Caco-2 (cell line): ENCODE results near the gene MYH2. TPM values are rescaled to one million over a fixed set of nuclear protein-coding genes. Genes with fewer than 3 reads are reported as not detected.

Source experiments
- BruUV-seq: library from RNA; stranded (reverse); fragments of 400-500 nt; replicated peaks from 2 replicates; lab custom pipeline; 2021; lab: Mats Ljungman, UMichigan
- CTCF ChIA-PET: fragments of 300-600 bp; sonication (Branson Sonifier 250); formaldehyde crosslinking; loops from one replicate; lab custom pipeline; 2022; ENCODE audit warnings: antibody characterized with exemption; lab: Charles Lee
- POLR2A ChIA-PET: fragments of 300-600 bp; sonication (Branson Sonifier 250); formaldehyde crosslinking; loops from one replicate; lab custom pipeline; 2022; ENCODE audit warnings: antibody characterized with exemption; lab: Charles Lee
- DNase-seq, 2 experiments: peaks; one replicate each; pipeline versions ENCODE4 v3.0.0 to v3.0.0-alpha.2; 2020 to 2022
- H3K27me3 ChIP-seq: replicated peaks from 2 replicates; pipeline ENCODE4 v1.6.0; 2011; ENCODE audit warnings: low read length; ENCODE audit not compliant: control insufficient read depth, insufficient read depth
- H3K36me3 ChIP-seq: 2 replicates; pipeline ENCODE4 v1.5.1; 2011; ENCODE audit warnings: low read length; ENCODE audit not compliant: control insufficient read depth, insufficient read depth
- H3K4me1 ChIP-seq: fragments of 250-450 bp; sonication (Bioruptor Pico); 2 replicates; pipeline ENCODE4 v1.5.1; 2020; ENCODE audit warnings: mild to moderate bottlenecking
- H3K4me3 ChIP-seq: 2 replicates; pipeline ENCODE4 v1.5.1; 2011; ENCODE audit warnings: low read depth, mild to moderate bottlenecking, control low read depth, low read length
- H3K9me3 ChIP-seq: fragments of 250-450 bp; sonication (Bioruptor Pico); 2 replicates; pipeline ENCODE4 v1.5.1; 2020; ENCODE audit warnings: mild to moderate bottlenecking, moderate library complexity
- H3K27ac Mint-ChIP-seq: one replicate; pipeline ENCODE4 v1.8.0; 2022; ENCODE audit warnings: mixed read lengths; ENCODE audit not compliant: unreplicated experiment
- H3K27me3 Mint-ChIP-seq: one replicate; pipeline ENCODE4 v1.8.0; 2022; ENCODE audit warnings: mixed read lengths; ENCODE audit not compliant: insufficient read depth, unreplicated experiment
- H3K36me3 Mint-ChIP-seq: one replicate; pipeline ENCODE4 v1.8.0; 2022; ENCODE audit warnings: mild to moderate bottlenecking, mixed read lengths; ENCODE audit not compliant: insufficient read depth, unreplicated experiment
- H3K4me1 Mint-ChIP-seq: one replicate; pipeline ENCODE4 v1.8.0; 2022; ENCODE audit warnings: low read depth, mixed read lengths; ENCODE audit not compliant: unreplicated experiment
- H3K4me3 Mint-ChIP-seq: one replicate; pipeline ENCODE4 v1.8.0; 2022; ENCODE audit warnings: mild to moderate bottlenecking, moderate library complexity, mixed read lengths; ENCODE audit not compliant: unreplicated experiment
- H3K9me3 Mint-ChIP-seq: one replicate; pipeline ENCODE4 v1.8.0; 2022; ENCODE audit warnings: mixed read lengths; ENCODE audit not compliant: unreplicated experiment
- CTCF ChIP-seq, 2 experiments: fragments of 200-600 bp in 1 of 2; IDR thresholded peaks; 1 replicate in 1 of 2; 2 replicates in 1 of 2; pipeline versions ENCODE4 v1.5.1 to v1.8.0; 2011 to 2022; ENCODE audit warnings: antibody characterized with exemption in 1 of 2, control low read depth in 1 of 2, inconsistent platforms in 1 of 2, low read depth in 1 of 2, low read length in 1 of 2, mild to moderate bottlenecking in 1 of 2, moderate library complexity in 1 of 2; ENCODE audit not compliant: insufficient read depth in 1 of 2, severe bottlenecking in 1 of 2, unreplicated experiment in 1 of 2
- intact Hi-C: fragments of 100-400 bp; cut with micrococcal nuclease; formaldehyde crosslinking; loops from one replicate; pipeline ENCODE4 v1.10.0; 2022; ENCODE audit not compliant: unreplicated experiment
- total RNA-seq: library from RNA; stranded (reverse); gene quantifications from 2 replicates; pipeline ENCODE4 v1.2.3, GENCODE V29; 2022

The MYH2 gene
- total RNA-seq, 1 experiment from 2014 or later: not detected

- Mint-ChIP-seq H3K9me3 (no peaks in the 10 kb centered on the region), H3K4me3 (no peak overlapping the region), H3K27ac (no peak overlapping the region), H3K27me3 (peaks cover 9% of the 10 kb centered on the region), H3K4me1 (no peaks in the 10 kb centered on the region), H3K36me3 (no peaks in the 10 kb centered on the region)
- H3K4me3 ChIP-seq: no peak overlapping the region
- TF ChIP-seq CTCF (IDR thresholded peaks at IDR 0.05; ENCODE audit: insufficient read depth in 1 of 2, low read depth in 1 of 2, low read length in 1 of 2, severe bottlenecking in 1 of 2, unreplicated experiment in 1 of 2): no peak
- POLR2A ChIA-PET: no interaction called here
- CTCF ChIA-PET: no interaction called here
- H3K9me3 ChIP-seq: no peaks in the 10 kb centered on the region
- H3K27me3 ChIP-seq: no peaks in the 10 kb centered on the region
- H3K36me3 ChIP-seq: no peaks in the 10 kb centered on the region
- no peak for DNase-seq
- no TSS peak for BruUV-seq
- intact Hi-C loops: no loop called here
- no peaks in the 10 kb centered on the region for H3K4me1 ChIP-seq
These were observed 24.9 kb upstream of the MYH2 start for GRCh38 chr17:10574324-10574723.

- CTCF ChIA-PET: no interaction called here
- H3K4me3 Mint-ChIP-seq: no peak overlapping the region
- no peaks in the 10 kb centered on the region for H3K4me1 ChIP-seq
- H3K36me3 ChIP-seq: no peaks in the 10 kb centered on the region
- POLR2A ChIA-PET: no interaction called here
- no peak for DNase-seq
- no peaks in the 10 kb centered on the region for H3K4me1 Mint-ChIP-seq
- no TSS peak for BruUV-seq
- TF ChIP-seq CTCF (IDR thresholded peaks at IDR 0.05; ENCODE audit: insufficient read depth in 1 of 2, low read depth in 1 of 2, low read length in 1 of 2, severe bottlenecking in 1 of 2, unreplicated experiment in 1 of 2): no peak
- H3K9me3 Mint-ChIP-seq: no peaks in the 10 kb centered on the region
- H3K36me3 Mint-ChIP-seq: no peaks in the 10 kb centered on the region
- H3K4me3 ChIP-seq: no peak overlapping the region
- intact Hi-C loops: no loop called here
- H3K9me3 ChIP-seq: no peaks in the 10 kb centered on the region
- H3K27me3 ChIP-seq: no peaks in the 10 kb centered on the region
- no peaks in the 10 kb centered on the region for H3K27me3 Mint-ChIP-seq
- no peak overlapping the region for H3K27ac Mint-ChIP-seq
These were observed 14.7 kb upstream of the MYH2 start for GRCh38 chr17:10563991-10564660.

- Mint-ChIP-seq H3K27ac (no peak overlapping the region), H3K4me1 (no peaks in the 10 kb centered on the region), H3K9me3 (no peaks in the 10 kb centered on the region), H3K4me3 (no peak overlapping the region), H3K36me3 (no peaks in the 10 kb centered on the region), H3K27me3 (no peaks in the 10 kb centered on the region)
- Histone ChIP-seq H3K36me3 (no peaks in the 10 kb centered on the region), H3K27me3 (no peaks in the 10 kb centered on the region), H3K4me1 (no peaks in the 10 kb centered on the region), H3K9me3 (no peaks in the 10 kb centered on the region), H3K4me3 (no peak overlapping the region)
- TF ChIP-seq CTCF (IDR thresholded peaks at IDR 0.05; ENCODE audit: insufficient read depth in 1 of 2, low read depth in 1 of 2, low read length in 1 of 2, severe bottlenecking in 1 of 2, unreplicated experiment in 1 of 2): no peak
- no TSS peak for BruUV-seq
- no peak for DNase-seq
- ChIA-PET CTCF (no interaction called here), POLR2A (no interaction called here)
- intact Hi-C loops: no loop called here
These were observed 8.6 kb upstream of the MYH2 start for GRCh38 chr17:10558049-10558448.
